Left lung (tissue), 14 donors: Measurements from ENCODE around the gene SEMA6D. TPM values are rescaled to one million over a fixed set of nuclear protein-coding genes. Genes with fewer than 3 reads are reported as not detected.

Experiments
- ATAC-seq: fragments of 200-7000 bp; cut with Tn5 transposase; one replicate; pipeline ENCODE4 v1.9.1; 2020; ENCODE audit warnings: moderate library complexity
- DNase-seq, 4 donors: peaks; one replicate each; pipeline ENCODE4 v3.0.0-alpha.2; 2013 to 2020
- H3K27ac ChIP-seq, 2 donors: fragments of 200-600 bp; sonication (generic) in 1 of 2; one replicate each; pipeline versions ENCODE4 v1.5.0 to v1.8.0; 2020 to 2021
- H3K27me3 ChIP-seq, 2 donors: fragments of 200-600 bp; sonication (generic) in 1 of 2; one replicate each; pipeline versions ENCODE4 v1.5.0 to v1.8.0; 2020 to 2021
- H3K36me3 ChIP-seq, 2 donors: fragments of 200-600 bp; sonication (generic) in 1 of 2; one replicate each; pipeline versions ENCODE4 v1.5.0 to v1.8.0; 2020 to 2021
- H3K4me1 ChIP-seq, 2 donors: fragments of 200-600 bp; one replicate each; pipeline ENCODE4 v1.8.0; 2021
- H3K4me3 ChIP-seq, 2 donors: fragments of 200-600 bp; sonication (generic) in 1 of 2; one replicate each; pipeline versions ENCODE4 v1.5.0 to v1.8.0; 2020 to 2021; ENCODE audit warnings: mild to moderate bottlenecking in 1 of 2
- H3K9me3 ChIP-seq, 2 donors: fragments of 200-600 bp; sonication (generic) in 1 of 2; one replicate each; pipeline versions ENCODE4 v1.5.0 to v1.8.0; 2020 to 2021
- CTCF ChIP-seq, 2 donors: fragments of 200-600 bp; sonication (generic) in 1 of 2; IDR thresholded peaks; one replicate each; pipeline versions ENCODE4 v1.5.0 to v1.8.0; 2021; ENCODE audit warnings: antibody characterized with exemption in 2 of 2
- intact Hi-C, 2 donors: fragments of 100-400 bp; cut with DNase I; formaldehyde crosslinking; loops; one replicate each; pipeline versions ENCODE4 v1.11.2 to v1.14.2; 2022
- long read RNA-seq, 12 donors: library from polyadenylated mRNA in 2 of 12; unstranded in 2 of 12; transcript quantifications; one replicate each; pipeline ENCODE4 v2.0.0 and lab custom pipeline, GENCODE V29; 2019 to 2026
- polyA plus RNA-seq, 6 donors: library from polyadenylated mRNA; unstranded; fragments of 120-200 nt; gene quantifications; one replicate each; pipeline ENCODE4 v1.2.1, GENCODE V29; 2013; ENCODE audit not compliant: insufficient read length in 6 of 6
- total RNA-seq, 2 donors: library from RNA; stranded (reverse); fragmentation: NEBNext Ultra II Directional; extraction: Animal tissue kit (Norgen Biotek cat#: 25700); gene quantifications; one replicate each; pipeline ENCODE4 v1.2.1, GENCODE V29; 2021
- donor health status: DM: no; HTN: yes; CAD: no.
- donor health status: DM: no; HTN: no; CAD: no.

The SEMA6D gene
- total RNA-seq (1 to 10 TPM; 5.9 to 6.3 TPM), polyA plus RNA-seq (10 to 100 TPM; 33.3 to 48.2 (median 44.4) TPM)
- long read RNA-seq, donor 1, full-length matches to known transcripts, result 5 of 22 reads
- long read RNA-seq, donor 1, partial matches to known transcripts, result 17 of 22 reads
- long read RNA-seq, donor 1, other reads (novel, unspliced or antisense), result 0 of 22 reads
- long read RNA-seq, donor 2, full-length matches to known transcripts, result 4 of 4 reads
- long read RNA-seq, donor 2, partial matches to known transcripts, result 0 of 4 reads
- long read RNA-seq, donor 2, other reads (novel, unspliced or antisense), result 0 of 4 reads
- long read RNA-seq, donor 3, full-length matches to known transcripts, result 2 of 2 reads
- long read RNA-seq, donor 3, partial matches to known transcripts, result 0 of 2 reads
- long read RNA-seq, donor 3, other reads (novel, unspliced or antisense), result 0 of 2 reads
- long read RNA-seq, donor 4, partial matches to known transcripts, result 1 of 1 reads
- long read RNA-seq, donor 4, other reads (novel, unspliced or antisense), result 0 of 1 reads
- long read RNA-seq, donor 5, full-length matches to known transcripts, result 3 of 3 reads
- long read RNA-seq, donor 5, partial matches to known transcripts, result 0 of 3 reads
- long read RNA-seq, donor 5, other reads (novel, unspliced or antisense), result 0 of 3 reads
- long read RNA-seq, donor 6, result 0 reads
- long read RNA-seq, donor 7, partial matches to known transcripts, result 0 of 3 reads
- long read RNA-seq, donor 7, other reads (novel, unspliced or antisense), result 0 of 3 reads
- long read RNA-seq, donor 8, partial matches to known transcripts, result 11 of 14 reads
- long read RNA-seq, donor 8, other reads (novel, unspliced or antisense), result 0 of 14 reads
- long read RNA-seq, donor 9, result 0 reads
- long read RNA-seq, donor 10, result 0 reads
- long read RNA-seq, donor 11, result 0 reads
- long read RNA-seq, donor 12, full-length matches to known transcripts, result 3 of 3 reads
- long read RNA-seq, donor 12, partial matches to known transcripts, result 0 of 3 reads
- long read RNA-seq, donor 12, other reads (novel, unspliced or antisense), result 0 of 3 reads

- TF ChIP-seq CTCF (IDR thresholded peaks at IDR 0.05), result peak; percentile 21 to 32
- DNase-seq (peak; percentile 48 to 87 (median 82)), ATAC-seq (peak; percentile 80)
- H3K4me3 ChIP-seq, result peak within 1 kb of the TSS; percentile 54 to 56
- peak within 1 kb of the TSS; percentile 67 to 69 for H3K27ac ChIP-seq
- peaks cover 9 to 10% of the 10 kb centered on the region in 2 donors for H3K4me1 ChIP-seq
- H3K27me3 ChIP-seq, result peaks cover 10 to 78% of the 10 kb centered on the region in 2 donors
- H3K36me3 ChIP-seq, result no peaks in the 10 kb centered on the region
- intact Hi-C loops, result no loop called here
- H3K9me3 ChIP-seq, result no peaks in the 10 kb centered on the region
These were observed at the start of gene SEMA6D for GRCh38 chr15:47717036-47717612. SEMA6D (plus strand) TSS chr15:47717505; CDS start chr15:47759799, 42,294 bp downstream.

- no peak for TF ChIP-seq CTCF (IDR thresholded peaks at IDR 0.05)
- Histone ChIP-seq H3K36me3 (no peaks in the 10 kb centered on the region), H3K27ac (no peak overlapping the region), H3K4me3 (no peak overlapping the region), H3K4me1 (no peaks in the 10 kb centered on the region), H3K9me3 (no peaks in the 10 kb centered on the region), H3K27me3 (no peaks in the 10 kb centered on the region)
- DNase-seq, result no peak
- ATAC-seq, result no peak
- intact Hi-C loops, result no loop called here
These were observed 48.1 kb upstream of the SEMA6D start for GRCh38 chr15:47669221-47669620.

- no peak overlapping the region for H3K27ac ChIP-seq
- no peaks in the 10 kb centered on the region for H3K9me3 ChIP-seq
- TF ChIP-seq CTCF (IDR thresholded peaks at IDR 0.05), result no peak
- no peak overlapping the region for H3K4me3 ChIP-seq
- DNase-seq (no peak), ATAC-seq (no peak)
- intact Hi-C loops, result no loop called here
- H3K4me1 ChIP-seq, result no peaks in the 10 kb centered on the region
- no peaks in the 10 kb centered on the region for H3K27me3 ChIP-seq
- no peaks in the 10 kb centered on the region for H3K36me3 ChIP-seq
These were observed 46.9 kb upstream of the SEMA6D start for GRCh38 chr15:47670365-47670764.

- no peak for TF ChIP-seq CTCF (IDR thresholded peaks at IDR 0.05)
- no peaks in the 10 kb centered on the region for H3K4me1 ChIP-seq
- H3K4me3 ChIP-seq, result no peak overlapping the region
- no peak overlapping the region for H3K27ac ChIP-seq
- no peaks in the 10 kb centered on the region for H3K27me3 ChIP-seq
- intact Hi-C loops, result no loop called here
- no peak for ATAC-seq
- no peaks in the 10 kb centered on the region for H3K36me3 ChIP-seq
- H3K9me3 ChIP-seq, result no peaks in the 10 kb centered on the region
- no peak for DNase-seq
These were observed 44.0 kb upstream of the SEMA6D start for GRCh38 chr15:47673232-47673761.
